K562 (cell line): Measurements from ENCODE around the gene AOC1.

Source experiments
- BHLHE40 ChIP-seq: IDR thresholded peaks from 2 replicates; pipeline ENCODE4 v1.6.1; 2011; ENCODE audit warnings: low read length, improper control_type of control experiment
- FOXP1 ChIP-seq: sonication (generic); formaldehyde crosslinking; IDR thresholded peaks from 2 replicates; pipeline ENCODE4 v1.8.0; 2022; ENCODE audit warnings: mild to moderate bottlenecking, missing genetic modification reagents
- POLR2A ChIP-seq: fragments of 450-650 bp; conservative IDR thresholded peaks from 2 replicates; pipeline ENCODE4 v1.6.1; 2016
- ZFX ChIP-seq: sonication (generic); formaldehyde crosslinking; IDR thresholded peaks from 2 replicates; pipeline ENCODE4 v1.8.0; 2022; ENCODE audit warnings: mild to moderate bottlenecking, missing genetic modification reagents, moderate library complexity
- TF ChIP-seq, protein P1 (sequence below): fragments of 450-650 bp; IDR thresholded peaks from one replicate; pipeline ENCODE4 v1.6.1; 2018; ENCODE audit warnings: mild to moderate bottlenecking, moderate library complexity; ENCODE audit not compliant: partially characterized antibody

DNA sequence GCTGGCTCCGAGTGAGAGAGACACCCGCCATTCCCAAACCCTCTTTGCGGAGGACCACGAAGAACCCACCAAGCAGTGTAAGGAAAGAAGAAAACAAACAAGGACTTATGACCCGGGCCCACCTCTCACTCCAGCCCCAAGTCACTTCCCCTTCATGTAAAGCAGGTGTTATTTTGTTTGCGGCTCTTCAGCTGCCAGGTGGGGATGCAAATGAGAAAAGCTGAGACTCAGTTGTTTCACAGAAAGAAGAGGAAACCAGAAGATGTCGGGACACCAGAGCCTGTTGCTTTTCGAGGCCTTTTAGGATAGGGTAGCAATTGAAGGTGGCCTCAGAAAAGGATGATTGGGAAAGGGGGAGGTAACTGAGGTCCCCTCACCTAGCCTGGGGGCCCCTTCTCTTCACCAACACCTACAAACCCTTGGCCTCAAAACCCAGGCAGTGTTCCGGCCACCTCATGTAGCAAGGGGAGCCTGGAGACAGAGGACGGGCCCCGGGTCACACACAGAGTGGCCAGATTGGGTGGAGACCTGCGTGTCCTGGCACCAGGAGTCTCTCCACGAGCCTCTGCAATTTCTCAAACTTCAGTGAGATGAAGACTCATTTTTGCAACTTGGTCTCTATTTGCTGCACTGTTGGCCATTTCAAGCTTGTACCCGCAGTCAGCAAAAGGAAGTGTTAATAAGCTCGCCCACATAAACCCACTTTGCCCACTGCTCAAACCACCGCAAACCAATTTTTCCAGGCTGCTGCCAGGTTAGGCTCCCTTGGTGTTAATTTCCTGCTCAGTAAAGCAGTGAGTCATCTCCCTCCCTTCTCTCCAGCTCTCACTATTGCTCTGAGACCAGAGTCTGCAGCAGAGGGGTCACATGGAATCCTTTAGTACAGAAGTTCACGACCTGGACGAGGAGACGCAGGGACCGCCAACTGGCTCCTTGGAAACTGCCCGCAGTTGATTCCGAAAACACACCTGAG is 45.5 kb downstream of the AOC1 start:
- TF ChIP-seq ZFX (CRISPR knock-in tag) (no peak), BHLHE40 (no peak), FOXP1 (CRISPR knock-in tag) (no peak), POLR2A (no peak)
- TF ChIP-seq, protein P1, sequence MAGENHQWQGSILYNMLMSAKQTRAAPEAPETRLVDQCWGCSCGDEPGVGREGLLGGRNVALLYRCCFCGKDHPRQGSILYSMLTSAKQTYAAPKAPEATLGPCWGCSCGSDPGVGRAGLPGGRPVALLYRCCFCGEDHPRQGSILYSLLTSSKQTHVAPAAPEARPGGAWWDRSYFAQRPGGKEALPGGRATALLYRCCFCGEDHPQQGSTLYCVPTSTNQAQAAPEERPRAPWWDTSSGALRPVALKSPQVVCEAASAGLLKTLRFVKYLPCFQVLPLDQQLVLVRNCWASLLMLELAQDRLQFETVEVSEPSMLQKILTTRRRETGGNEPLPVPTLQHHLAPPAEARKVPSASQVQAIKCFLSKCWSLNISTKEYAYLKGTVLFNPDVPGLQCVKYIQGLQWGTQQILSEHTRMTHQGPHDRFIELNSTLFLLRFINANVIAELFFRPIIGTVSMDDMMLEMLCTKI: no peak
